GM23338 (cell line): ENCODE data around the gene SMIM44. TPM values are rescaled to one million over a fixed set of nuclear protein-coding genes. Genes with fewer than 3 reads are reported as not detected.

Source experiments
- ATAC-seq: fragments of 200-7000 bp; cut with Tn5 transposase; 3 replicates; pipeline ENCODE4 v1.9.1; 2020
- DNase-seq: peaks from one replicate; pipeline ENCODE4 v3.0.0-alpha.2; 2015; ENCODE audit warnings: low spot score
- H2AFZ ChIP-seq: fragments of 200-600 bp; sonication (generic); 2 replicates; pipeline ENCODE4 v1.8.0; 2016; ENCODE audit warnings: antibody characterized with exemption, mild to moderate bottlenecking, moderate library complexity
- H3F3A ChIP-seq: fragments of 200-600 bp; sonication (generic); replicated peaks from 2 replicates; pipeline ENCODE4 v1.8.0; 2017; ENCODE audit warnings: antibody characterized with exemption, mixed run types, low read depth
- H3K27ac ChIP-seq: fragments of 200-600 bp; sonication (generic); 2 replicates; pipeline ENCODE4 v1.6.1; 2016; ENCODE audit warnings: low read depth
- H3K27me3 ChIP-seq: fragments of 200-600 bp; sonication (generic); 2 replicates; pipeline ENCODE4 v1.8.0; 2016; ENCODE audit warnings: mild to moderate bottlenecking, mixed run types, moderate library complexity; ENCODE audit not compliant: insufficient read depth
- H3K36me3 ChIP-seq: fragments of 200-600 bp; sonication (generic); 2 replicates; pipeline ENCODE4 v1.8.0; 2016; ENCODE audit warnings: mild to moderate bottlenecking; ENCODE audit not compliant: insufficient read depth
- H3K4me1 ChIP-seq: fragments of 200-600 bp; sonication (generic); 2 replicates; pipeline ENCODE4 v1.8.0; 2016; ENCODE audit warnings: mild to moderate bottlenecking, moderate library complexity; ENCODE audit not compliant: insufficient read depth
- H3K4me2 ChIP-seq: fragments of 200-600 bp; sonication (generic); 2 replicates; pipeline ENCODE4 v1.7.1; 2017; ENCODE audit warnings: mixed run types
- H3K4me3 ChIP-seq: fragments of 200-600 bp; sonication (generic); 2 replicates; pipeline ENCODE4 v1.6.1; 2016; ENCODE audit warnings: mixed run types
- H3K79me2 ChIP-seq: fragments of 200-600 bp; sonication (generic); replicated peaks from 2 replicates; pipeline ENCODE4 v1.8.0; 2017; ENCODE audit warnings: mild to moderate bottlenecking; ENCODE audit not compliant: insufficient read depth
- H3K9me2 ChIP-seq: fragments of 200-600 bp; sonication (generic); 2 replicates; pipeline ENCODE4 v1.8.0; 2017; ENCODE audit not compliant: insufficient read depth
- H4K20me1 ChIP-seq: fragments of 200-600 bp; sonication (generic); replicated peaks from 2 replicates; pipeline ENCODE4 v1.8.0; 2017; ENCODE audit warnings: mild to moderate bottlenecking; ENCODE audit not compliant: insufficient read depth
- H3K27ac Mint-ChIP-seq: 2 replicates; pipeline ENCODE4 v1.8.0; 2020; ENCODE audit warnings: inconsistent platforms, mild to moderate bottlenecking, moderate library complexity, mixed read lengths
- H3K27me3 Mint-ChIP-seq: 3 replicates; pipeline ENCODE4 v1.8.0; 2022; ENCODE audit warnings: low read depth, mild to moderate bottlenecking, moderate library complexity, mixed read lengths, inconsistent platforms; ENCODE audit not compliant: insufficient read depth, poor library complexity
- H3K36me3 Mint-ChIP-seq: 3 replicates; pipeline ENCODE4 v1.8.0; 2021; ENCODE audit warnings: low read depth, mild to moderate bottlenecking, inconsistent platforms, moderate library complexity, mixed read lengths
- H3K4me1 Mint-ChIP-seq: 3 replicates; pipeline ENCODE4 v1.8.0; 2020; ENCODE audit warnings: mild to moderate bottlenecking, inconsistent platforms, mixed read lengths
- H3K4me3 Mint-ChIP-seq: 3 replicates; pipeline ENCODE4 v1.8.0; 2021; ENCODE audit warnings: moderate library complexity, mild to moderate bottlenecking, inconsistent platforms, mixed read lengths
- H3K9me3 Mint-ChIP-seq: 3 replicates; pipeline ENCODE4 v1.8.0; 2020; ENCODE audit warnings: moderate library complexity, mild to moderate bottlenecking, inconsistent platforms, mixed read lengths
- EZH2 ChIP-seq: fragments of 200-600 bp; sonication (generic); IDR thresholded peaks from one replicate; pipeline ENCODE4 v1.8.0; 2017; ENCODE audit warnings: antibody characterized with exemption, mild to moderate bottlenecking, low read depth; ENCODE audit not compliant: unreplicated experiment
- POLR2AphosphoS5 ChIP-seq: IDR thresholded peaks from 2 replicates; pipeline ENCODE4 v1.6.1; 2016; ENCODE audit warnings: antibody characterized with exemption, low read depth
- REST ChIP-seq: IDR thresholded peaks from one replicate; pipeline ENCODE4 v1.6.1; 2018; ENCODE audit warnings: antibody characterized with exemption; ENCODE audit not compliant: unreplicated experiment
- ZNF114 ChIP-seq: fragments of 250-450 bp; sonication (Bioruptor Pico); IDR thresholded peaks from 2 replicates; pipeline ENCODE4 v1.5.0; 2020; ENCODE audit warnings: mild to moderate bottlenecking, moderate library complexity
- polyA plus RNA-seq: library from polyadenylated mRNA; unstranded; fragments of >200 nt; fragmentation: Nextera tagmentation; extraction: Ambion mirVana; gene quantifications from 2 replicates; pipeline ENCODE4 v1.2.1, GENCODE V29; 2016
- total RNA-seq: library from RNA; depleted of rRNA; stranded (reverse); fragments of >200 nt; shearing (Covaris generic); gene quantifications from 2 replicates; pipeline ENCODE4 v1.2.3, GENCODE V29; 2014

SMIM44 gene
- total and polyA plus RNA-seq, 2 experiments from 2014 or later = not detected

GRCh38 chr19:3457528-3458228 lies 25.6 kb downstream of the SMIM44 start:
- Mint-ChIP-seq H3K36me3 (no peaks in the 10 kb centered on the region), H3K9me3 (no peaks in the 10 kb centered on the region; the same call in 2 of the 3 replicates), H3K4me3 (no peak overlapping the region), H3K27ac (no peak overlapping the region), H3K27me3 (peaks cover 42% of the 10 kb centered on the region), H3K4me1 (peaks cover 15% of the 10 kb centered on the region)
- H3F3A ChIP-seq = peaks cover 3% of the 10 kb centered on the region; the same call in 1 of the 2 replicates
- H3K9me2 ChIP-seq = no peaks in the 10 kb centered on the region
- no peak overlapping the region for H3K27ac ChIP-seq
- H3K4me3 ChIP-seq = peak overlapping the region; percentile 56
- peak; percentile 52 for DNase-seq
- peak overlapping the region; percentile 81 for H3K4me2 ChIP-seq
- H3K4me1 ChIP-seq = peaks cover 25% of the 10 kb centered on the region
- no peaks in the 10 kb centered on the region for H3K79me2 ChIP-seq
- TF ChIP-seq ZNF114 = no peak
- peak; percentile 29 for TF ChIP-seq EZH2
- ATAC-seq = peak; percentile 34
- peaks cover 61% of the 10 kb centered on the region for H3K27me3 ChIP-seq
- no peak overlapping the region for H2AFZ ChIP-seq
- peaks cover 9% of the 10 kb centered on the region for H4K20me1 ChIP-seq
- no peaks in the 10 kb centered on the region for H3K36me3 ChIP-seq

GRCh38 chr19:3456925-3457527 lies 26.2 kb downstream of the SMIM44 start:
- Mint-ChIP-seq H3K27ac (no peak overlapping the region), H3K36me3 (no peaks in the 10 kb centered on the region), H3K4me3 (no peak overlapping the region), H3K4me1 (peaks cover 14% of the 10 kb centered on the region), H3K27me3 (peaks cover 36% of the 10 kb centered on the region), H3K9me3 (no peaks in the 10 kb centered on the region)
- Histone ChIP-seq H3K9me2 (no peaks in the 10 kb centered on the region), H3K79me2 (no peaks in the 10 kb centered on the region), H3K27me3 (peaks cover 54% of the 10 kb centered on the region), H3K4me3 (peak overlapping the region; percentile 56; the same call in 1 of the 2 replicates), H2AFZ (no peak overlapping the region), H3K36me3 (no peaks in the 10 kb centered on the region), H3K4me1 (peaks cover 21% of the 10 kb centered on the region; the same call in 1 of the 2 replicates), H3K27ac (no peak overlapping the region), H4K20me1 (peaks cover 9% of the 10 kb centered on the region), H3F3A (no peaks in the 10 kb centered on the region), H3K4me2 (peak overlapping the region; percentile 81; the same call in 1 of the 2 replicates)
- ATAC-seq = no peak
- TF ChIP-seq REST (no peak), POLR2AphosphoS5 (no peak), EZH2 (no peak)
- DNase-seq = no peak
